Adrenal gland (tissue), 5 donors: Measurements from ENCODE around the gene GTF2F2.

Experiments used
- CTCF ChIP-seq, 6 experiments: fragments of 450-650 bp in 4 of 6; fragments of 200-600 bp in 2 of 6; sonication (generic) in 1 of 6; IDR thresholded peaks; 1 replicate in 5 of 6; 2 replicates in 1 of 6; pipeline versions ENCODE4 v1.5.1 to v1.8.0; 2016 to 2021; ENCODE audit warnings: antibody characterized with exemption in 6 of 6, mild to moderate bottlenecking in 2 of 6, moderate library complexity in 1 of 6
- POLR2A ChIP-seq, 2 donors: fragments of 450-650 bp; IDR thresholded peaks; one replicate each; pipeline ENCODE4 v1.6.1; 2017; ENCODE audit warnings: antibody characterized with exemption in 2 of 2, mild to moderate bottlenecking in 2 of 2, moderate library complexity in 1 of 2
- donor health status: DM: no; HTN: no; CAD: no.

GRCh38 chr13:45278096-45278645, 157.9 kb downstream of the GTF2F2 start:
- TF ChIP-seq CTCF (IDR thresholded peaks at IDR 0.05) (no peak), POLR2A (IDR thresholded peaks at IDR 0.05) (no peak)
